Right lobe of liver (tissue), 6 donors: ENCODE data around the gene AVP. TPM values are rescaled to one million over a fixed set of nuclear protein-coding genes. Genes with fewer than 3 reads are reported as not detected.
"Not testable (repeated sequence)": the region's sequence is repeated elsewhere in the genome, so short reads cannot be mapped to it uniquely, and the experiment has no call there.

ENCODE experiments used
- ATAC-seq, 4 donors: fragments of 200-7000 bp; cut with Tn5 transposase; one replicate each; pipeline ENCODE4 v1.9.1; 2020; ENCODE audit warnings: mild to moderate bottlenecking in 4 of 4, moderate library complexity in 4 of 4
- DNase-seq, 3 donors: peaks; one replicate each; pipeline ENCODE4 v3.0.0-alpha.2; 2020
- H3K27ac ChIP-seq, 3 donors: fragments of 200-600 bp; one replicate each; pipeline ENCODE4 v1.8.0; 2022
- H3K27me3 ChIP-seq, 2 donors: fragments of 200-600 bp; one replicate each; pipeline ENCODE4 v1.8.0; 2022
- H3K36me3 ChIP-seq, 4 donors: fragments of 200-600 bp; sonication (generic) in 1 of 4; one replicate each; pipeline versions ENCODE4 v1.5.1 to v1.8.0; 2017 to 2022; ENCODE audit warnings: control low read depth in 1 of 4
- H3K4me1 ChIP-seq, 4 donors: fragments of 200-600 bp; sonication (generic) in 1 of 4; one replicate each; pipeline versions ENCODE4 v1.5.1 to v1.8.0; 2017 to 2022; ENCODE audit warnings: control low read depth in 1 of 4
- H3K4me3 ChIP-seq, 3 donors: fragments of 200-600 bp; one replicate each; pipeline ENCODE4 v1.8.0; 2022
- H3K9me3 ChIP-seq, 4 donors: fragments of 200-600 bp; sonication (generic) in 1 of 4; one replicate each; pipeline versions ENCODE4 v1.5.1 to v1.8.0; 2017 to 2022; ENCODE audit warnings: control low read depth in 1 of 4
- POLR2A ChIP-seq: fragments of 450-650 bp; IDR thresholded peaks from one replicate; pipeline ENCODE4 v1.6.1; 2017; ENCODE audit warnings: antibody characterized with exemption, mild to moderate bottlenecking
- WGBS: methylation state at CpG from one replicate; pipeline ENCODE4 v1.1.6; 2018; ENCODE audit warnings: low coverage, low lambda C conversion rate; ENCODE audit not compliant: insufficient coverage; ENCODE audit errors: missing lambda C conversion rate; 5-methylcytosine and 5-hydroxymethylcytosine counted together
- intact Hi-C, 2 donors: fragments of 100-400 bp; cut with DNase I; formaldehyde crosslinking; loops; one replicate each; pipeline versions ENCODE4 v1.11.2 to v1.14.1; 2022
- total RNA-seq, 6 experiments: library from RNA; depleted of rRNA in 2 of 6; stranded (reverse); fragments of >200 nt in 2 of 6; fragmentation: NEBNext Ultra II Directional in 3 of 6; extraction: Animal tissue kit (Norgen Biotek cat#: 25700) in 3 of 6; gene quantifications; one replicate each; pipeline versions ENCODE4 v1.1.0 to v1.2.4, GENCODE V29; 2016 to 2023
- TF ChIP-seq, protein P1 (sequence below), 4 donors: fragments of 200-600 bp in 3 of 4; fragments of 450-650 bp in 1 of 4; IDR thresholded peaks; one replicate each; pipeline versions ENCODE4 v1.5.1 to v1.8.0; 2016 to 2022; ENCODE audit warnings: antibody characterized with exemption in 4 of 4, mild to moderate bottlenecking in 2 of 4
- donor health status: DM: no; HTN: yes; CAD: no.
- donor health status: DM: no; HTN: no; CAD: no.
- donor health status: DM: no; HTN: no; CAD: no.
- donor health status: DM: no; HTN: yes; CAD: no.
- donor health status: DM: no; HTN: yes; CAD: no.

Gene AVP
- total RNA-seq, 6 experiments from 2014 or later: 0.74 to 0.93 TPM; not detected in 4

DNA sequence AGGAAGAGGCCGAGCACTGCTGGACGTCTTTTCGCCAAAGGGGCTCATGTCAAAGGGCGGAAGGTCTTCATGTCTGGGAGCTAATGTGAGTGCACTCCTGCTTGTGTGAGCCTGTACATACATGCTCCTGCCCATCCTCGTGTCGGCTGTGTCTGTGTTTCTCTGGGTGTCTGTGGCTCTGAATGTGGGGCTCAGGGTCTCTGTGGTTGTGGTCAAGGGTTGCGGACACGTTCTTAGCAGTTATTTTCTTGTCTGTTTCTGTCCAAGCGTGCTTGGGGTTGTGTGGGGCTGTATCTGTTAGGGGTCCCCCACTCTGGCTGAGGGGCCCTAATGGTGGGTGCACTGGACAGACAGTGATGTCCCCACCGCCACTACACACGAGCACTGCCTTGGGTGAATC, 2.9 kb downstream of the AVP start:
- Histone ChIP-seq H3K9me3 (no peaks in the 10 kb centered on the region), H3K27ac (no peak overlapping the region), H3K36me3 (no peaks in the 10 kb centered on the region), H3K27me3 (no peaks in the 10 kb centered on the region), H3K4me1 (peaks cover 0 to 24% (median 7%) of the 10 kb centered on the region in 4 donors), H3K4me3 (no peak overlapping the region)
- intact Hi-C loops: no loop called here
- ATAC-seq: peak in 1 of 4 donors; percentile 2
- DNase-seq: no peak
- WGBS: 83% methylated on average over 3 of the region's 11 CpGs
- TF ChIP-seq, protein P1, sequence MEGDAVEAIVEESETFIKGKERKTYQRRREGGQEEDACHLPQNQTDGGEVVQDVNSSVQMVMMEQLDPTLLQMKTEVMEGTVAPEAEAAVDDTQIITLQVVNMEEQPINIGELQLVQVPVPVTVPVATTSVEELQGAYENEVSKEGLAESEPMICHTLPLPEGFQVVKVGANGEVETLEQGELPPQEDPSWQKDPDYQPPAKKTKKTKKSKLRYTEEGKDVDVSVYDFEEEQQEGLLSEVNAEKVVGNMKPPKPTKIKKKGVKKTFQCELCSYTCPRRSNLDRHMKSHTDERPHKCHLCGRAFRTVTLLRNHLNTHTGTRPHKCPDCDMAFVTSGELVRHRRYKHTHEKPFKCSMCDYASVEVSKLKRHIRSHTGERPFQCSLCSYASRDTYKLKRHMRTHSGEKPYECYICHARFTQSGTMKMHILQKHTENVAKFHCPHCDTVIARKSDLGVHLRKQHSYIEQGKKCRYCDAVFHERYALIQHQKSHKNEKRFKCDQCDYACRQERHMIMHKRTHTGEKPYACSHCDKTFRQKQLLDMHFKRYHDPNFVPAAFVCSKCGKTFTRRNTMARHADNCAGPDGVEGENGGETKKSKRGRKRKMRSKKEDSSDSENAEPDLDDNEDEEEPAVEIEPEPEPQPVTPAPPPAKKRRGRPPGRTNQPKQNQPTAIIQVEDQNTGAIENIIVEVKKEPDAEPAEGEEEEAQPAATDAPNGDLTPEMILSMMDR (IDR thresholded peaks at IDR 0.05): no peak
- TF ChIP-seq POLR2A: no peak

DNA sequence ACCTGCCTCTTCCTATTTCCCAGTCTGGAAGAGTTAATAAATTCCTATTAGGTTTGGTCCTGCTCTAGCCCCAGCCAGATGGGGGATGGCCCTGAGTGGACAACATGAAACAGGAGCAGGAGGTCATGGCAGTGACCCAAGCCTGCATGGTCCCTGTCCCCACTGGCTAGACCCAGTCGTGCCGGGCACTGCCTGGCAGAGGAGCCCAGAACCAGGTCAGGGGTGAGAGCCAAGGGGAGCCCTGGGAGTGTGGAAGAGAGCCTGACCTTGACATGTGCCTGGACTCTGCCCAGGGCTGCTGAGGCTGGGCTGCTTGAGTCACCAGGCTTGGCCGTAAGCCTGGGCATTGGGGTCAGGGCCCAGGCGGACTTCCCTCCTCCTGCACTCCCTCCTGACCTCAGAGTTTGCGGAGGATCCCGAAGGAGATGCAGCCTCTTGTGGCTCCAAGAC, 3.6 kb downstream of the AVP start:
- DNase-seq: peak; percentile 89 to 96 (median 96)

DNA sequence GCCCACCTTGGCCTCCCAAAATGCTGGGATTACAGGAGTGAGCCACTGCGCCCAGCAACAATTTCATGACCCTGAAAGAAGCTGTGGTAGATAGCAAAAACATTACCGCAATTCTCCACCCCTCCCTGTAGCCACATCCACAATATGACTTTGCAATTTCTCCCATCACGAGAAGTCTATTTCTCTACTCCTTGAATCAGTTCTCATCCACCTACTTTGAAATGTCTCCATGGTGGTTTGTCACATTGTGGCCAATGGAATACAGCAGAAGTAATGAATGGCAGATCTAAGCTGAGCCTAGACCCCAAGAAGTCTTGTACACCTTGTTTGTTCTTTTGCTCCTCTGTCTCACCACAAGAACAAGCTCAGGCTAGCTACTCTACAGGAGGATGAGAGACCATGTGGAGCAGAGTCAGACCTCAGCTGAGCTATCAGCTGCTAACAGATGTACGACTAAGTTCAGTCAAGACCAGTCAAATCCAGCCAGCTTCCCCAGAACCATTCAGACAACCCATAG, 6.8 kb downstream of the AVP start:
- TF ChIP-seq, protein P1 (IDR thresholded peaks at IDR 0.05): no peak
- no peak for TF ChIP-seq POLR2A
- Histone ChIP-seq H3K4me3 (no peak overlapping the region), H3K9me3 (no peaks in the 10 kb centered on the region), H3K27ac (no peak overlapping the region), H3K36me3 (no peaks in the 10 kb centered on the region), H3K27me3 (no peaks in the 10 kb centered on the region), H3K4me1 (peaks cover 0 to 23% (median 7%) of the 10 kb centered on the region in 4 donors)
- intact Hi-C loops: no loop called here
- ATAC-seq (no peak), DNase-seq (no peak)
- 43% methylated on average over 4 of the region's 4 CpGs for WGBS

More for the DNA sequence above, 3.6 kb downstream of the AVP start:
- 34% methylated on average over 5 of the region's 6 CpGs for WGBS
- H3K36me3 ChIP-seq: no peaks in the 10 kb centered on the region
- no peak overlapping the region for H3K27ac ChIP-seq
- no peaks in the 10 kb centered on the region for H3K27me3 ChIP-seq
- peaks cover 0 to 24% (median 7%) of the 10 kb centered on the region in 4 donors for H3K4me1 ChIP-seq
- no peak overlapping the region for H3K4me3 ChIP-seq
- ATAC-seq: peak; percentile 89 to 93 (median 89)
- TF ChIP-seq POLR2A: no peak
- TF ChIP-seq, protein P1 (IDR thresholded peaks at IDR 0.05): no peak
- intact Hi-C loops: no loop called here
- H3K9me3 ChIP-seq: no peaks in the 10 kb centered on the region

DNA sequence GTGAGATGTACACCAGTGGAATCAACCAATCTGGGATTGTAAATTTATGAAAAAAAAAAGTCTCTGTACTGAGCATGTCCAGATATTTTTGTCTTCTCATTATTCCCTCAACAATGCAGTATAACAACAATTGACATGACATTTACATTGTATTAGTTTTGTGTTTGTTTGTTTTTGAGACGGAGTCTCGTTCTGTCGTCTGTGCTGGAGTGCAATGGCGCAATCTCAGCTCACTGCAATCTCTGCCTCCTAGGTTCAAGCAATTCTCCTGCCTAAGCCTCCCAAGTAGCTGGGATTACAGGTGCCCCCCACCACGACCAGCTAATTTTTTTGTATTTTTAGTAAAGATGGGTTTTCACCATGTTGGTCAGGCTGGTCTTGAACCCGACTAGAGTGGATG, 9.2 kb downstream of the AVP start:
- H3K9me3 ChIP-seq, DNase-seq, H3K4me3 ChIP-seq, intact Hi-C loops, ATAC-seq, H3K27me3 ChIP-seq, H3K27ac ChIP-seq, H3K36me3 ChIP-seq: not testable (repeated sequence)
- WGBS: 56% methylated on average over 6 of the region's 6 CpGs
- H3K4me1 ChIP-seq: peaks cover 0 to 23% (median 1%) of the 10 kb centered on the region in 4 donors

DNA sequence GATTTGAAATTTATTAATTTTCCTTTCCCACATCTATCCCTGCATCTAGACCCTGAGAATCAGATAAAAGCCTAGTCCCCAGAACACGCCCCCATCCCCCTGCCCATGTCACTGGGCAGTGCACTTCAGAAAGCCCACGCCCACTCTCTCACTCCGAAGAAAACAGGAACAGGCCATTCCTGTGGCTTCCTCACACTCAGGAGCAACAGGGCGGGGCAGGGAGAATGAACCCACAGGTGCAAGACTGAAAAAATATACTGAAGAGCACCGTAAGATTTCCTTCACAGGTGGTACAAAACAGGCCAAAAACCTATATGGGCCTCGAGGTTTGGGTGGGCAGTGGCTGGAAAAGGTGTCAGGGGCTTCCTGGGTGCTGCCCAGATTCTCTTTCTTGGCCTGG, 9.7 kb downstream of the AVP start:
- Histone ChIP-seq H3K4me1 (peaks cover 0 to 21% (median 0%) of the 10 kb centered on the region in 4 donors), H3K36me3 (no peaks in the 10 kb centered on the region), H3K27ac (no peak overlapping the region), H3K9me3 (no peaks in the 10 kb centered on the region), H3K4me3 (no peak overlapping the region), H3K27me3 (no peaks in the 10 kb centered on the region)
- WGBS: 63% methylated on average over 6 of the region's 6 CpGs
- ATAC-seq (no peak), DNase-seq (no peak)
- no peak for TF ChIP-seq POLR2A
- TF ChIP-seq, protein P1 (IDR thresholded peaks at IDR 0.05): no peak
- intact Hi-C loops: no loop called here

DNA sequence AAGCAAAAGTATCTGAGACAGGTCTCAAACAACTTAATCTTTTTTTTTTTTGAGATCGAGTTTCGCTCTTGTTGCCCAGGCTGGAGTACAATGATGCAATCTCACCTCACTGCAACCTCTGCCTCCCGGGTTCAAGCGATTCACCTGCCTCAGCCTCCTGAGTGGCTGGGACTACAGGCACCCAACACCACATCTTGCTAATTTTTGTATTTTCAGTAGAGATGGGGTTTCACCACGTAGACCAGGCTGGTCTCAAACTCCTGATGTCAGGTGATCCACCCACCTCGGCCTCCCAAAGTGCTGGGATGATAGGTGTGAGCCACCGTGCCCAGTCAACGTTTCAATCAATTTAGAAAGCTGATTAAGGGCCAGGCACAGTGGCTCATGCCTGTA, 11.3 kb downstream of the AVP start:
- peaks cover 0 to 33% (median 0%) of the 10 kb centered on the region in 4 donors for H3K4me1 ChIP-seq
- ATAC-seq, intact Hi-C loops, H3K9me3 ChIP-seq, H3K4me3 ChIP-seq, DNase-seq, H3K27me3 ChIP-seq, H3K27ac ChIP-seq, H3K36me3 ChIP-seq: not testable (repeated sequence)
- WGBS: 66% methylated on average over 5 of the region's 8 CpGs
